Inflammatory macrophage treated with lipopolysaccharide for 1 hour (primary cell): ENCODE results near the gene ZNF322.
A peak's percentile ranks its signal among the peaks of the same experiment; 100 is the strongest.

ENCODE experiments used
- DNase-seq, 2 donors: peaks; one replicate each; pipeline ENCODE4 v3.0.0-alpha.2; 2020 to 2022

ZNF322 gene

DNA sequence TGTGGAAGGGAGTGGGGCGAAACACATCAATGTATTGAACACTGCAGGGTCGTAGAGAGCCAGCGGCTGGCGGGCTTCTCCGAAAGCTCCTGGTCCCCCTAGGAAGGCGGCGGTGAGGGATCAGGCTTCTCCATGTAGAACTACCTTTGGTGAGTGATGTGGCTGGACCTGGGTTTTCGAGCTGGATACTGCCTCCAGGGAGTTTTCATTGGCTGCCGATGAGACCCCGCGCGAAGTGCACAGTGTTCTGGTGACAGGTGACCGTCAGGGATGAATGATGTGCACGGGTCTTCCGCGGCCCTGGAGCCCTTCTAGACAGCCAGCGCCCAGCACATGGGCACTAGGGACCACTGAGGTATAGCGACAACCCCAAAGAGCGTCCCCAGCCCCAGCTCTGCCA lies 46.3 kb downstream of the ZNF322 start:
- no peak for DNase-seq

DNA sequence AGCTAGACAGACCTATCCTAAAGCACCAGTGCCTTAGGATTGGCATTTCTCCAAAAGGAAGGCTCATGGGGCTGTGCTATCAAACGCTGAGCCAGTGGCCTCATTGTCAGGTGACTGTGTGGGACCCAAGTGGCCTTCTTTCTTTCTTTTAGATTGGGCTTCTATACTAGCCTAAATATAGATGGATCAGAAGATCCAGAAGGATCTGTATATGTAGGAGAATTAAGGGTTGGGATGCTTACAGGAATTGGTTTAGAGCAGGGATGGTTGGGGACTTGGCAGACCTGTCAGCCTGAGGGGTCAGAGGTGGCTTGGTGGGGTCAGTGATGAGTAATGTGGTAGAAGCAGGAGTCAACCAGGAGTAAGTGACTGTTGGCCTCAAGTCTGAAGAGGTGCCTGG lies 47.9 kb downstream of the ZNF322 start:
- DNase-seq: no peak

DNA sequence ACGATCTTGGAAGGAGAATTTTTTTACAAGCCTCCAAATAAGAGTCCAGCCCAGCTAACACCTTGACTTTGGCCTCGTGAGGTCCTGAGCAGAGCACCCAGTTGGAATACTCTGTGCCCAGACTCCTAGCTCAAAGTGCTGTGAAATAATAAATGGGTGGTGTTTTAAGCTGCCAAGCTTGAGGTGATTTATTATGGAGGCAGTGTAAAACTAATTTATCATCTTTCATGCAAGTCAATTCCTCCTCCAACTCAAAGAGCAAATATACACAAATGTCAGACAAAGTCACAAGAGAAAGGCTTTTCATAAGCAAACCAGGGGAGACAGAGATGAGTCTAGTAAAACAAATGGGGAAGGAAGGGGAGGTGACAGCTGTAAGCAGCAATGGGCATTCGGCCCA lies 50.1 kb downstream of the ZNF322 start:
- DNase-seq: no peak

DNA sequence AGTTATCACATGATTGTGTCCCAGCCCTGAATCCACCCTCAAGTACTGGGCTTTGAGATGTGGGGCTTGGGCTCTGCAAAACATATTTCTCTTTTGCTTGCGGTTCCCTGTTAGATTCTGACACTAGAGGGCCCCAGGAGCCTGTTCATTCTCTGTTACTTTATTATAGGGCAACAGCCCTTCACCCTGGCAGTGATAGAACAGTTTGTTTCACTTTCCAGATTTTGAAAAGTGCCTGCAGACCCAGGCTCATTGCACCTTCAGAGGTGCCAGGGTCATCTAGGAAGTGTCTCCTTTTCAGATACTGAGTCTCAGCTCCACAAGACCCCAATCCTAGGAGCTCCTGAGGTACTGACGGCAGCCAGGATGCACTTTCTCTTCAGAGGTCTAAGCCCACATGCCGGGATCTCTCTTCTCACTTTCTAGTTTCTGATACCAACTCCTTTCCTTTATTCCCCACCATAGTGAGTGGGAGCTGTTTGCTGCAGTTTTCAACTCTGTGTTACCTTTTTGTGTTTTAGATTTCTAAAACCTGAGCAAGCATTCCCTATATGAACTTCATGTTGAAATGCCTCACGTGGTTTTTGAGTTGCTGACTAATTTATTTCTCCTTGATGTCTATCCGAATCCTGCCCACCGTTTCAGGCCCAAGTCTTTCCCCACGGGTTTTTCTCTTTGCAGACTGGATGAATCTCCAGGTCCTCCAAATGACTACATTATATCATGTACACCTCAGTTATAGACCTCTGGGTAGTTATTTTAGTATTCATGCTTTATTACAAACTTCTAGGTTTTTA lies 51.9 kb downstream of the ZNF322 start:
- peak; percentile 38 to 68 for DNase-seq

DNA sequence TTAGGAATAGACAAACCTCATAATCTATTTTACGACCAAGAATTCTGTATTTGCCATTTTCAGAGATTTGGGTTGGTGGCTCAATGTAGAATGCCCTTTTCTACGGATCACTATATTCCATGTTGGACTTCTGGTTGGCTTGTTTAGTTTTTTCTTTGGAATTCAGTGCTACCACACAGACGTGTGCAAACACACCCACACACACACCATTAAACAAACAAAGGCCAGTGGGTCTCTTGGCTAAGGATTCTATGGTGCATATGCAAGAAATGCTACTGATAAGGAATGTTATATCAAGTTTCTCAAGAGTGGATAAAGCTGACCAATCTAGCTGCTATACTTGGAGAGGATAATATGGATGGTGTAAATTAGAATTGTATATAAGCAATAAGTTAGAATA lies 54.7 kb downstream of the ZNF322 start:
- DNase-seq: no peak

DNA sequence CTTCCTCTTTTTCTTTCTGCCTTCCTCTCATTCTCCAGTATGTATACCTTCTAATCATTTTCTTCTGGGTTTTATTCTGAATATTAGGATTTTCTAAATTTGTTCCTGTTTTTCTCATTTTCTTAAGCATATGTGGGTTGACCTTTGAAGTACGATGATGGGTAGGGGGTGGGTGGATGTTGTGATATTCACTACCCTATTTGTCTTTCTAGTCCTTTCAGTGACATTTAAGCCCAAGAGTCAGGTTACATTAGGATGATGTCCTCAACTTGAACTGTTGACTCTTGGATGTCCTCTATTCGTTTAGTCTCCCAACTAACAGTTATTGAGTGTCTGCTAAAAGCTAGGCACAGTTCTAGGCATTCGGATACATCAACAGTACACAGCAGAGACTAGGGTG lies 55.5 kb downstream of the ZNF322 start:
- no peak for DNase-seq

DNA sequence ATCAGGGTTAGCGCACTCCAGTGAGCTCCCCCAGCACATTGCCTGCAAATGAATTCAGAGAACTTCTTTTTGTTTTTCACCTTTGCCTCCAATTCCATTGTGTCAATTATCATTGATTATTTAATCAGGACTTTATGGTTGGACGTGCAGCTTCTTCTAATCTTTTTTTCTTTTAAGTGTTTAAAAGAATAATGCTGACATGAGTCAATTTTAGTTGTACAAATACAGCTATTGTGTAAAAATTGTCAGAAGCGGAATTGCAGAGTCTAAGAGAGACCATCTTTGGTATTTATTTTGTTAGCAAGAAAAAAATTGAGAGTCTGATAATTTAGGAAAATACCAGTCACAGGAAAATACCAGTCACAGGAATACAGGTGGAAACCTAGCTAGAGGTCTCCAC lies 57.3 kb downstream of the ZNF322 start:
- DNase-seq: no peak

DNA sequence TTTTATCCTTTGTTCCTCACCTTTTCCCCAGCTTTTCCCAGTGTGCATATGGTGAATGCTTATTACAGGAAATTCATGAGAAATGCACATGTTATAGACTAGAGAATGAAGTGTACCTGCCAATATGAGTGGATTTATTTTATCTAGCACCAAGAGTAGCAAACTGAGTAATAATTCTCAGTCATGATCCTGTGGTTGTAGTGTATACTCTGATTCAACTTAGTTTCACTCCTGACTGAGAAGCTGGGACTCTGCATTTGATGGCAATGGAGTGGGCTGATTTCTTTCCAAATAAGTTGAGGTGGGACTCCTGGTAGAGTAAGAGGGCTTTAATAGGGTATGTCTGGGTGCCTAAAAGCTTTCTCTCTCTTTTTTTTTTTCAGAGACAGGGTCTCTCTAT lies 58.8 kb downstream of the ZNF322 start:
- no peak for DNase-seq

DNA sequence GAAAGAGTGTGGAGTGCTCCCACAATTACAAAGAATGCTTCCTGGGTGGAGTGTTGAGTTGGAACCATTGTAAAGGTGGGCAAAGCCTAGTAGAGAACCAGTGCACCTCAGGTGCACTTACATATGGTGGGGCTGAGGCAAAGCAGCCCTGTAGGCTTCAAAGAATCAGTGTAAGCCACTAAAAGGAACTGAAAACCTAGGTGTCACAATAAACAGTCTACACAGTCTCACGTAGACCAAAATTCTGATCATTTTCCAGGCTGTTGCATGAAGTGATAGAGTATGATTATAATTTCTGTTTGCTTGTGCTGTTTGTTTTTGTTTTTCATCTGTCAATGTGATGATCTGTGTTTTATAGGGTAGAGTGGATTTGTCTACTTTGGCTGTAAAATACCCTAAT lies 60.0 kb downstream of the ZNF322 start:
- DNase-seq: no peak

DNA sequence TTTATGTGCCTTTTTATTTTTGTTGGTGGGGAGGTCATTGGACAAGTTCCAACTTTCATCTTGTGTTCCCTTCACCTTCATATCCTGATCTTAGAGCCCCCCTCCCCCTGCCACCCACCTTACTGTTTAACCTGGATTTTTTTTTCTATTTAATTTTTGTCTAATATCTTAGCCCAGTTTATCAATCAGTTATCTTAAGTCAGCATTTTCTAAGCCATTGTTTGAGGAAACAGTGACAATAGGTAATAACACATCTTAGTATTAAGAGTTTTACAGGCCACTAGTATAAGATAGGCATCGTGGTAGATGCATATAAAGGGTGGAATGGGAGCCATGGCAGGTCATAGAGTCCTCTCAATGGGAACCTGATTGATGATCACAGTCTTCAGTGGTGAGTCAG lies 60.4 kb downstream of the ZNF322 start:
- DNase-seq: no peak

DNA sequence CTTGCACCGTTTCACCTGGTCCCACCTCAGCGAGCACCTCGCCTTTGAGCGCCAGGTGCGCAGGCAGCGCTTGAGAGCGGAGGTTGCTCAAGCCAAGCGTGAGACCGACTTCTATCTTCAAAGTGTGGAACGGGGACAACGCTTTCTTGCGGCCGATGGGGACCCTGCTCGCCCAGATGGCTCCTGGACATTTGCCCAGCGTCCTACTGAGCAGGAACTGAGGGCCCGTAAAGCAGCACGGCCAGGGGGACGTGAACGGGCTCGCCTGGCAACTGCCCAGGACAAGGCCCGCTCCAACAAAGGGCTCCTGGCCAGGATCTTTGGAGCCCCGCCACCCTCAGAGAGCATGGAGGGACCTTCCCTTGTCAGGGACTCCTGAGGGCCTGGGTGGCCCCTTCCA lies 61.3 kb downstream of the ZNF322 start:
- DNase-seq: no peak

DNA sequence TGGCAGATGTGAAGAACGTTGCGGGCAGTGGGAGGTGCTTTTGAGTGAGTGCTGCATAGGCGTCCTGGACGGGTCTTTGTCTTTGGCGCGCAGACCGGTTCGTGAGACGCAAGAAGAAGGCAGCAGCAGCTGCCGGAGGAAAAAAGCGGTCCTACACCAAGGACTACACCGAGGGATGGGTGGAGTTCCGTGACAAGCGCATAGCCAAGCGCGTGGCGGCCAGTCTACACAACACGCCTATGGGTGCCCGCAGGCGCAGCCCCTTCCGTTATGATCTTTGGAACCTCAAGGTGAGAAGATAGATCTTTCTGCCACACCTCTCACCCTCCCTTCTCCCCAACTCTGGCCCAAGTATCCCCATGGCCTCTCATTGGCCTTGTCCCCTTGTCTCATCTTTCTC lies 61.7 kb downstream of the ZNF322 start:
- DNase-seq: no peak

DNA sequence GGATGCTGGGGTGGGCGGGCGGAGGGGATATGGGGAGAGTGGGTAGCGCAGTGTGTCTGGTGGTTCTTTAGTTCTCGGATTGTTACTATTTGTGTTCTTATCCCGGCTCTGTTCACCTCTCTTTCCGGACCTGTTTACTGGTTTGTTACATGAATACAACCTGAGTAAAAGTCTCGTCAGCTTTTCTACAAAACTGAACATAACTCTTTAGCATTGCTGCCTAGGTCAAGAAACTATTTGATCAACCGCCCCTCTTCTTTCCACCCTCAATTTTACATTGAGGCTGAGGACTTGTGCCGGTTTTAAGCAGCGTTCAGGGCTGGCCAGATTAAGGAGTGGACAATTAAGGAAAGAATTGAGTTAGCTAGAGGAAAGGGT lies 62.2 kb downstream of the ZNF322 start:
- DNase-seq: no peak

DNA sequence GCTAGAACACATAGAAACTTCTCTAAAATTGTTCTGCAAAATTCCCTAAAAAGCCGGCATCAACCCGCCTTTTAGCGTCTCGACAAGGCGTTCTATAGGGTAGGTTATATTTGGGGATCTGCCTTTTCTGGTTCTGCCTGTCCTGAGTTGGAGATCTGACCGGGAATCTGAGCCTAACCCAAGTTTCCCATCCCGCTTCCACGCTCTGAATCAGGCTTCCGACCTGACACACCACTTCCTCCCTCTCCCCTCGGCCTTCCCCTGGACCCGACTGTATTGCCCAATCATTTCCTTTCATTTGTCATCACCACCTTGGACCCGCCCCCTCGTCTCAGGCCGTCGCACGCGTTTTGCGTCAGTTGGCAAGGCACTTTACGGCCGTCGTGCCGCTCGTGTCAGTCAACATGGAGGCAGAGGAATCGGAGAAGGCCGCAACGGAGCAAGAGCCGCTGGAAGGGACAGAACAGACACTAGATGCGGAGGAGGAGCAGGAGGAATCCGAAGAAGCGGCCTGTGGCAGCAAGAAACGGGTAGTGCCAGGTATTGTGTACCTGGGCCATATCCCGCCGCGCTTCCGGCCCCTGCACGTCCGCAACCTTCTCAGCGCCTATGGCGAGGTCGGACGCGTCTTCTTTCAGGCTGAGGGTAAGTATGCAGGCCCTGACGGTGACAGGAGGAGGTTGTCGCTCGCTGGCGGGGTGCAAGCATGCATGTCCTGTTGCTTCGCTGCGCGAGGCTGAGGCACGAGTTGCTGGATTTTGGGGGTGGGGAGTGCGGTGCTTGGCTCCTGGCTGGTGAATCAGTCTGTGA lies 62.8 kb downstream of the ZNF322 start, which contains the start of gene ABT1:
TSS of gene ABT1 (plus strand) at position 375 of the 810 bp plus-strand sequence. CDS start at position 405, 30 bp downstream.
- DNase-seq: peak; percentile 98 to 99

DNA sequence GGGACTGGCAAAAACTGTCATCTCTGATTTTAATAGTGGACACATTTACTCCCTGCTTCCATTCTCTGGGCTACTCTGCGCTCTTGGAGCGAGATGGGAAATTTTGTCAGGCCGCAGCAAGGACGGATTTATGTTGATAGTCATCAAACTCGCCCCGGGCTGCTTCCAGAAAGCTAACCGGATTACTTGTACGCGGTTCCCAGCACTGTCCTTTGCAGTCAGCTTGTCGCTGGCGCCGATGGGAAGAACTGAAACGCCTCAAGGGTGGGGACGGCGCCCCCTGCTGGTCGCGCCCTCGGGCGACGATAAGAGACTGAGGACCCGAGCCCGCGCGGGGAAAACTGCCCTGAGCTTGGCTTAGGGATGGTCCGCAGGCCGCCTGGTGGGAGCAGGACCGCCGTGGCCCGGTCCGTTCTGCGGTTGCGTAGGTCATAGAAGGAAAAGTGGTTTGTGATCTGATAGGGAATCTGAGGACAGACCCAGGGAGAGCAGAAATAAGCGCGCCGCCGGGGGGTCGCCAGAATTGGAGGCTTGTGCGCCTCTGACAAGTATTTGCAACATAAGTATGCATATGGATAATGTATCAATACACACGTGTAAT lies 63.8 kb downstream of the ZNF322 start:
- peak; percentile 77 to 95 for DNase-seq

DNA sequence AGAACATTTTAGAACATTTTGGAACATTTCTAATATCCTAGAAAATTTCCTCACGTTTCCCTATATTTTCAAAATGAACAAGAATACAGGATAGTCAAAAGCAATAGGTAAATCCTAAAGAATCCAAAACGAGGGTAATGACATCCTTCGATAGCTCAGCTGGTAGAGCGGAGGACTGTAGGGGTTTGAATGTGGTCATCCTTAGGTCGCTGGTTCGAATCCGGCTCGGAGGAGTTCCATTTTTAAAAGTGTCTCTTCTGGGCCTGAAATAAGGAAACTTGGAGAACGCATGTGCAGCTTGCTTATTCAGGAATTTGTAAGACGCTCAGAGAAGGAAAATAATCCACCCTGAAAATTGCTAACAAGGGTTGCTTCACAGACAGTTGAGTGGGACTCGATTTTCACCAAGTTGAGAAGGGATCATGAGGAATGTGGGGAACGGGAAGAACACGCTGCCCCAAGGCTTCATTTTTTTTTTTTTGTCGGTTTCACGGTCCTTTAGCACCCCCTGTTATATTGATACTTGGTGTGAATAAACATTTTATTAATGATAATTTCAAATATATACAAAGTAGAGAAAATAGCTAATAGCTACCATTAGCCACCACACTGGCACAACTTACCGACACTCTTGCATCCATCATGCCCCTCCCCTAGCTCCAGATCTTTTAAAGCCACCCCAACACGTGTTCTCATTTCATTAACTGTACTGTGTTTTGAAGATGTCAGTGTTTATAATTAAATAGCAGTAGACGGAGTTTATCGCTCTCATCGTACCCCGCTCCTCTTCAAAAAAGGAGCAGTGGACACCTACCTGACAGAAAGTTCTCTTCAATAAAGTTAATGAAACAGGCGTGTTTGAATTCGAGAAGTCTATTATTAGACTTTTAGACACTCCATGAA lies 64.6 kb downstream of the ZNF322 start:
- peak in 1 of 2 donors; percentile 38 for DNase-seq

DNA sequence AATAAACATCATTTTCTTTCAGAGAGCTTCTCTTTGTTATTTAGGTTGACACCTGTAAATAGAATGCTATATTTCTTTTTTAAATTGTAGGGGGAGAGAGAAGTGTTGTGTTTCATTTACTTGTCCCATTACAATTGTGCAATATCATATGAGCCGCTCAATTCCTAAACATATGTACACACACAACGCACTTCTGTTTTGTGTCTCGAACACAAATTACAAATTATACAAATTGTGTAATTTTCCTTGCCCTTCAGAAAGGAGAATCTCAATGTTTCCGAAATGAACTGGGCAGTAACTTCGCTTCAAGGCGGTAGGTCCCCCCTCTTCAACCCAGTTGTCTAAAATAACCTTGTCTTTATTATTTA lies 65.4 kb downstream of the ZNF322 start:
- no peak for DNase-seq

DNA sequence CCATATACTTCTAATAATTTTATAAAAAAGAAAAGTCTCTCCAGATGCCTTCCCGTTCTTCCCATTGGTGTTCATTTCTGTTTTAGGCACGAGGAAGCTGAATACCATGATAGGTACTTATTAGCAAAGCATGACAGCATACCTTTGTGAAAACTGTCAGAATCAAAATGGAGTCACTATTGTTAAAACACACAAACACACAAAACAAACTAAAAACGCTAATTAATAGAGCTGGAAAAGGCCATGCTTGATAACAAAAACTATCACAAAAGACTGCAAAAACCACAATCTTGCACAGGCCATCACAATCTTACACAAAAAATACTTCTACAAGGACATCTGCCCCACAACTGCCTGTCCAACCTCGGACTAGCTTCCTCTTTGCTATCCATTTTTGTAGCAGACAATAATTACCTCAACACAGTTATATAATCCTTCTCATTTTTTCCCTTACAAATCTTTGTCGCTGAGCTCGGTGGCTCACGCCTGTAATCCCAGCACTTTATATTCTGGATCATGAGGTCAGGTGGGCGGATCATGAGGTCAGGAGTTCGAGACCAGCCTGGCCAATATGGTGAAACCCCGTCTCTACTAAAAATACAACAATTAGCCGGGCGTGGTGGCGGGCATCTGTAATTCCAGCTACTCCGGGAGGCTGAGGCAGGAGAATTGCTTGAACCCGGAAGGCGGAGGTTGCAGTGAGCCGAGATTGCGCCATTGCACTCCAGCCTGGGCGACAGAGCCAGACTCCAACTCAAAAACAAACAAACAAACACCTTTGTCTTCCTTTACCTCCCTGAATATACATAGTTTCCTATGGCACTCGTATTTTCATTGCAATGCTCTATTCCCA lies 66.0 kb downstream of the ZNF322 start:
- no peak for DNase-seq

DNA sequence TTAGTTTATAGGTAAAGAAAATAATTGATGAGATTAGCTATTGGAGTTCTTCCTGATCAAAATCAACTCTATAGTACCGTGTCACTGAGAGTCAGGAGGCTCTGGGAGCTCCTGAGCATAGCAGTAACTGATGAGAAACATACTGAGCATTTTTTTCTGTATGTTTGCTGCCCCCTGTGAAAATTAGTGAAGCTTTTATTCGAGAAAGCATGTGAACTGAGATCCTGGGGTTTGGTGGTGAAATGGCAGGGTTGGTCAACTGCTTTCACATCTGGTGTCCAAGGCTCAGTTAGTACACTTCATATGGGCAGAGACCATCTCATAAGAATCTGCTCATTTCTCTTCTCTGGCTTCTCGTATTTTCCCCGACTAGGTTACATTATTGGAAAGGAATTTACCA lies 66.9 kb downstream of the ZNF322 start:
- no peak for DNase-seq

DNA sequence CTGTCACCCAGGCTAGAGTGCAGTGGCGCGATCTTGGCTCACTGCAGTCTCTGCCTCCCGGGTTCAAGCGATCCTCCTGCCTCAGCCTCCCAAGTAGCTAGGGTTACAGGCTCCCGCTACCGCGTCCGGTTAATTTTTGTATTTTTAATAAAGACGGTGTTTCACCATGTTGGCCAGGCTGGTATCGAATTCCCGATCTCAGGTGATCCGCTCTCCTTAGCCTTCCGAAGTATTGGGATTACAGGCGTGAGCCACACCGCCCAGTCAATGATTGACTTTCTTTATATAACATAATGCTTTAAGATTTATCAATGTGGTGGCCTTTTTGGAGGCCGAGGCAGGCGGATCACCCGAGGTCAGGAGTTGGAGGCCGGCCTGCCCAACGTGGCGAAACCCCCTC lies 70.6 kb downstream of the ZNF322 start:
- DNase-seq: no peak
